K562 (cell line): ENCODE results near the gene MAN1B1. TPM values are rescaled to one million over a fixed set of nuclear protein-coding genes. Genes with fewer than 3 reads are reported as not detected.

ENCODE experiments used
- ATF4 ChIP-seq: fragments of 450-650 bp; formaldehyde crosslinking; IDR thresholded peaks from 2 replicates; pipeline ENCODE4 v1.4.0; 2022; ENCODE audit warnings: mild to moderate bottlenecking, moderate library complexity
- CGGBP1 ChIP-seq: fragments of 250-450 bp; sonication (Bioruptor Pico); IDR thresholded peaks from 2 replicates; pipeline ENCODE4 v1.9.0; 2021; ENCODE audit warnings: mild to moderate bottlenecking
- CHD4 ChIP-seq: fragments of 200-600 bp; sonication (generic); IDR thresholded peaks from 3 replicates; pipeline ENCODE4 v1.6.1; 2012; ENCODE audit warnings: low read depth, mild to moderate bottlenecking, mixed read lengths, low read length, inconsistent platforms; ENCODE audit not compliant: insufficient read depth, insufficient replicate concordance, poor library complexity, severe bottlenecking
- GTF3C2 ChIP-seq: IDR thresholded peaks from 3 replicates; pipeline ENCODE4 v1.6.1; 2011; ENCODE audit warnings: borderline replicate concordance, mild to moderate bottlenecking, moderate library complexity; ENCODE audit not compliant: insufficient read length; ENCODE audit errors: extremely low read depth
- HOMEZ ChIP-seq: fragments of 250-450 bp; sonication (Bioruptor Pico); IDR thresholded peaks from 2 replicates; pipeline ENCODE4 v1.4.0; 2020; ENCODE audit warnings: mild to moderate bottlenecking, moderate library complexity
- KDM1A ChIP-seq, 2 experiments: fragments of 450-650 bp; IDR thresholded peaks; 2 replicates each; pipeline ENCODE4 v1.6.1; 2016; ENCODE audit warnings: mild to moderate bottlenecking in 2 of 2
- NCOR1 ChIP-seq: fragments of 450-650 bp; IDR thresholded peaks from 2 replicates; pipeline ENCODE4 v1.6.1; 2016; ENCODE audit warnings: mild to moderate bottlenecking, moderate library complexity
- PHB ChIP-seq: fragments of 250-450 bp; sonication (Bioruptor Pico); IDR thresholded peaks from 2 replicates; pipeline ENCODE4 v1.5.0; 2021
- SIX5 ChIP-seq, 2 experiments: IDR thresholded peaks; 2 replicates each; pipeline ENCODE4 v1.6.1; 2011; ENCODE audit warnings: low read length in 2 of 2, borderline replicate concordance in 1 of 2, low read depth in 1 of 2, mild to moderate bottlenecking in 1 of 2, moderate library complexity in 1 of 2; ENCODE audit not compliant: insufficient read depth in 1 of 2
- THRA ChIP-seq: fragments of 450-650 bp; IDR thresholded peaks from 2 replicates; pipeline ENCODE4 v1.6.1; 2017; ENCODE audit warnings: mild to moderate bottlenecking, moderate library complexity
- TOE1 ChIP-seq, 2 experiments: fragments of 450-650 bp in 1 of 2; sonication (generic) in 1 of 2; formaldehyde crosslinking in 1 of 2; IDR thresholded peaks; 2 replicates each; pipeline versions ENCODE4 v1.7.1 to v1.8.0; 2016 to 2022; ENCODE audit warnings: borderline replicate concordance in 2 of 2, mild to moderate bottlenecking in 2 of 2, antibody characterized with exemption in 1 of 2, inconsistent platforms in 1 of 2, low read depth in 1 of 2, missing genetic modification reagents in 1 of 2, moderate library complexity in 1 of 2
- ZC3H8 ChIP-seq: fragments of 450-650 bp; IDR thresholded peaks from 2 replicates; pipeline ENCODE4 v1.6.1; 2017
- ZFPM2 ChIP-seq: fragments of 250-450 bp; sonication (Bioruptor Pico); IDR thresholded peaks from 2 replicates; pipeline ENCODE4 v1.5.1; 2022; ENCODE audit warnings: mild to moderate bottlenecking
- ZNF124 ChIP-seq: sonication (generic); formaldehyde crosslinking; IDR thresholded peaks from 2 replicates; pipeline ENCODE4 v1.8.1; 2022; ENCODE audit warnings: missing genetic modification reagents
- ZNF347 ChIP-seq: fragments of 450-650 bp; formaldehyde crosslinking; IDR thresholded peaks from 2 replicates; pipeline ENCODE4 v1.4.0; 2020; ENCODE audit warnings: low read depth, mild to moderate bottlenecking, moderate library complexity
- ZNF707 ChIP-seq: fragments of 250-450 bp; sonication (Bioruptor Pico); conservative IDR thresholded peaks from 2 replicates; pipeline ENCODE4 v1.8.0; 2022; ENCODE audit warnings: inconsistent platforms, mild to moderate bottlenecking, moderate library complexity
- polyA plus RNA-seq, 8 experiments: library from polyadenylated mRNA; depleted of rRNA in 4 of 8; stranded (reverse) in 5 of 8; unstranded in 3 of 8; fragments of >200 nt; fragmentation: Nextera tagmentation in 2 of 8; fragmentation: Illumina TruSeq in 1 of 8; extraction: Ambion mirVana in 2 of 8; extraction: Trizol in 1 of 8; gene quantifications; 2 replicates each; pipeline versions ENCODE4 v1.2.1 to v1.2.3, GENCODE V29; 2011 to 2014; ENCODE audit warnings: inconsistent platforms in 1 of 8, missing spikeins in 1 of 8
- total RNA-seq, 7 experiments: library from RNA; depleted of rRNA in 6 of 7; stranded (reverse); fragments of >200 nt in 6 of 7; fragmentation: Illumina TruSeq in 2 of 7; extraction: Trizol in 2 of 7; gene quantifications; 2 replicates each; pipeline versions ENCODE4 v1.2.1 to v1.2.3, GENCODE V29; 2011 to 2021; ENCODE audit warnings: low replicate concordance in 1 of 7

The MAN1B1 gene
- total and polyA plus RNA-seq, 9 of the 15 experiments (the other 6 are each of a cell fraction or from before 2014, with no cell fraction given): 0.55 to 36.6 (median 27.3) TPM

- TF ChIP-seq KDM1A (IDR thresholded peaks at IDR 0.05): no peak
- TF ChIP-seq ZFPM2: no peak
- no peak for TF ChIP-seq THRA
- TF ChIP-seq SIX5 (IDR thresholded peaks at IDR 0.05; ENCODE audit: borderline replicate concordance in 1 of 2, insufficient read depth in 1 of 2, low read depth in 1 of 2, low read length in 2 of 2): no peak
- TF ChIP-seq TOE1 (IDR thresholded peaks at IDR 0.05; ENCODE audit: borderline replicate concordance): no peak
- TF ChIP-seq TOE1 (CRISPR knock-in tag; IDR thresholded peaks at IDR 0.05; ENCODE audit: borderline replicate concordance, low read depth): no peak
- TF ChIP-seq ZNF347: no peak
- TF ChIP-seq PHB (CRISPR knock-in tag): no peak
- TF ChIP-seq GTF3C2: no peak
- TF ChIP-seq HOMEZ (CRISPR knock-in tag): no peak
- TF ChIP-seq CHD4: no peak
- no peak for TF ChIP-seq ZNF124 (CRISPR knock-in tag)
- no peak for TF ChIP-seq ZC3H8
- TF ChIP-seq ATF4: no peak
- no peak for TF ChIP-seq ZNF707 (CRISPR knock-in tag)
- no peak for TF ChIP-seq CGGBP1 (CRISPR knock-in tag)
- no peak for TF ChIP-seq NCOR1
These were observed 28.0 kb downstream of the MAN1B1 start, which contains the start of gene DPP7 (continued) for GRCh38 chr9:137114613-137115393.
